Measurements from ENCODE around the gene METTL22.

Gene METTL22

GRCh38 chr16:8696880-8697279 lies 75.4 kb downstream of the METTL22 start:
- no peak for TF ChIP-seq SPI1 (IDR thresholded peaks at IDR 0.05; ENCODE audit: borderline replicate concordance, low read depth)
- TF ChIP-seq REST (IDR thresholded peaks at IDR 0.05; ENCODE audit: insufficient replicate concordance, low read depth), result no peak
- no peak for TF ChIP-seq GABPA (IDR thresholded peaks at IDR 0.05; ENCODE audit: low read depth)
- no peak for TF ChIP-seq POLR2AphosphoS5 (IDR thresholded peaks at IDR 0.05; ENCODE audit: low read depth)
- no peak for TF ChIP-seq CTCF (IDR thresholded peaks at IDR 0.05; ENCODE audit: insufficient read depth, low read length)
- no peak overlapping the region for H3K27ac ChIP-seq (replicated peaks)
- H3K27me3 ChIP-seq (ENCODE audit: insufficient read depth, poor library complexity, severe bottlenecking), result no peaks in the 10 kb centered on the region
- no peak for DNase-seq (ENCODE audit: low read depth in 1 of 2, low spot score in 1 of 2)
- H3K4me3 ChIP-seq (replicated peaks; ENCODE audit: insufficient read depth, low read length), result no peak overlapping the region

- Histone ChIP-seq H3K27me3 (ENCODE audit: insufficient read depth, poor library complexity, severe bottlenecking) (no peaks in the 10 kb centered on the region), H3K27ac (replicated peaks) (no peak overlapping the region), H3K4me3 (replicated peaks; ENCODE audit: insufficient read depth, low read length) (no peak overlapping the region)
- DNase-seq (ENCODE audit: low read depth in 1 of 2, low spot score in 1 of 2), result no peak
- TF ChIP-seq SPI1 (IDR thresholded peaks at IDR 0.05; ENCODE audit: borderline replicate concordance, low read depth) (no peak), GABPA (IDR thresholded peaks at IDR 0.05; ENCODE audit: low read depth) (no peak), REST (IDR thresholded peaks at IDR 0.05; ENCODE audit: insufficient replicate concordance, low read depth) (no peak), CTCF (IDR thresholded peaks at IDR 0.05; ENCODE audit: insufficient read depth, low read length) (no peak), POLR2AphosphoS5 (IDR thresholded peaks at IDR 0.05; ENCODE audit: low read depth) (no peak)
These were observed 76.5 kb downstream of the METTL22 start for GRCh38 chr16:8697965-8698364.
